ENCODE results near the gene PEA15.

Gene PEA15

GRCh38 chr1:160186246-160186645, 18.9 kb upstream of the PEA15 start:
- DNase-seq: no peak

DNA sequence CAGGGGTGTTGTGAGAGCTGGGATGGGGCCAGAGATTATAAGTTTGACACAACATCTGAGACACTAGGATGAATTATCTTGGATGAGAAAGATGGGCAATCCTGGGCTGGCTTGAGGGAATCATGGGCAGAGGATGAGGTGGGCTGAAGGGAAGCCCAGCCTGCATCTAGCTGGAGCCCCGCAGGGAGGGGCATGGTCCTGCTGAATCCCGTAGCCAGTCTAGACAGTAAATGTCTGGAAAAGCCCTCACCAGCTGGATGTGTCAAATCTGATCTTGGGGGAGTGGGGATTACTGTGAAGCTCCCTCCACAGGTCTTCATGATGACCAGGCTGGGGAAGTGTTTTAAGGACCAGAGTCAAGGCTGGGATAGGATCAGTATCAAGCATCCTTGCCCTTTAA, 18.5 kb upstream of the PEA15 start:
- no peak for DNase-seq

DNA sequence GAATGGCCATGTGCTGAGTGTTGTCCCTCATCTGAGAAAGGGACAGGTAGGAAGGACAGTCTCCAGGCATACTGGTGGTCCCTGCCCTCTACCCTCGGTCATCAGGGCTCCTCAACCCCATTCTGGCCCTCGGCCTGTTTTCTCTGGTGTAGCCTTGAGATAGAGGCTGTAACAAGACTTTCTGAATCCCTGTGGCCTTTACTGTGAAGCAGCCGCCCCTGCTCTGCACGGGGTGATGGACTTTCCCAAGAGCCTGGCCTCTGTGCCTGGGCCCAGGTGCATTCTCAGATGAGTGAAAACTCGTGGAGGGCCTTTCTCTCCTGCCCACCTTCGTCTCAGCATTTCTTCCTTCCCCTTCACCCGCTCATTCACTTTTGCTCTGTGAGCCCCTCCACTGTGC, 17.8 kb upstream of the PEA15 start:
- no peak for DNase-seq

- DNase-seq: no peak
These were observed 16.8 kb upstream of the PEA15 start for GRCh38 chr1:160188341-160188740.

DNA sequence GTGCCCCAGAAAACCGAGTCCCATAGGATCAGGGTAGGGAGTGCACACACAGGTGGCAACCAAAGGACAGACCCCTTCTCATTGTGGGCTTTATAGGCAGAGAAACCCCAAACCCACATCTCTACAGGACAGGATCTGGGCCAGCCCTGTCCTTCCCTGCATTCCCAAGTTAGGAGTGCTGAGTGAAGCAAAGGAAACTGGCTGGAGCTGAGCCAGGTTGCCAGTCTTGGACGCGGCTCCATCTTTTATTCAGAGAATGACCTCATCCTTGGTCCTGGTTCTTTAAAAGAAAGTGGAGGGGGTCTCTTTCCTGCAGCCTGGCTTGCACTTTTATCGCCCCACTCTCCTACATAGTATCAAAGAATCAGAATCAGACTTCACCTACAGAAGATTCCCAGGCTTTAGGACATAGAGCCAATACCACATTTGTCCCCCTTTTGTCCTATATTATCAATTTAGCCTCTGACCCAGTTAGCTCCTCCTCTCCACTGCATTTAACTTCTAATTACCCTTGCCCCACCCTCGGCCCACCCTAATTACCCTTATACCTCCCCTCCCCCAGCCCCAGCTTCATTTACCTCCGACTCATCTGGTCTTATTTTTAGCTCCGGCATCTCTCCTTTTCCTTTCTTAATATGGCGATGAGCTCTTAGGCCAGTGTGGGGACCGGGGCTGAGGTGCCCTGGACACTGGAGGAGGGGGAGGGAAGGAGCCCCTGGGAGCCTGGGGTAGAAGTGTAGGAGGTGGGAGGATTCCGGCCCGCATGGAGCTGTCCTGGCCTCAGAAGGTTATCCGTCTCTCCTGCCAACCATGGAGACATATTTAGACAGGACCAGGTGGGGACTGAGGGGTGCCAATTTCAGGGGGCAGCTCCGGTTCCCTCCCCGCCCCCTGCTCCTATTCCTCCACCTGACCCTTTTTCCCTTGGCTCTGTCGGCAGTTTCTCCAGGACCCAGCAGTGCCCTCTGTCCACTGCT, 15.2 kb upstream of the PEA15 start, which contains the start of gene CASQ1:
TSS of gene CASQ1 (plus strand) at position 927 of the 977 bp plus-strand sequence. CDS start 177 bp downstream, outside the sequence.
- DNase-seq: no peak

GRCh38 chr1:160191756-160192155, 13.4 kb upstream of the PEA15 start:
- no peak for DNase-seq

DNA sequence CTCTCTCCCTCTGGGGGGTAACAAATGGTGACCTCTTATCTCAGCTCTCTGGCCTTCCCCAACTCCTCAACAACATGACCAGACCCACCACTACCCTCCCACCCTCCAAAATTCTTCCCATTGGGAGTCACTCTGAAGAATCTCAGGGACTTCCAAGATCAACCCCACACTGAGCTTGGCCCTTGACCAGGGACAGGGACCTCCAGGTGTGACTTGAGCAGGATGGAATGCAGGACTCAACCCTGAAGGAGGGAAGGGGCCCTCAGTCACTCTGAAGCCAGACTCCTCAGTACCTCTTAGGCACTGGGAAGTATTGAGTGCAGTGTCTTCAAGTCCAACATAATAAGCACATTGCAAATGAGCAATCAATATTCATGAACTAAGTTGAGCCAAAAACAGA, 12.9 kb upstream of the PEA15 start:
- no peak for DNase-seq

DNA sequence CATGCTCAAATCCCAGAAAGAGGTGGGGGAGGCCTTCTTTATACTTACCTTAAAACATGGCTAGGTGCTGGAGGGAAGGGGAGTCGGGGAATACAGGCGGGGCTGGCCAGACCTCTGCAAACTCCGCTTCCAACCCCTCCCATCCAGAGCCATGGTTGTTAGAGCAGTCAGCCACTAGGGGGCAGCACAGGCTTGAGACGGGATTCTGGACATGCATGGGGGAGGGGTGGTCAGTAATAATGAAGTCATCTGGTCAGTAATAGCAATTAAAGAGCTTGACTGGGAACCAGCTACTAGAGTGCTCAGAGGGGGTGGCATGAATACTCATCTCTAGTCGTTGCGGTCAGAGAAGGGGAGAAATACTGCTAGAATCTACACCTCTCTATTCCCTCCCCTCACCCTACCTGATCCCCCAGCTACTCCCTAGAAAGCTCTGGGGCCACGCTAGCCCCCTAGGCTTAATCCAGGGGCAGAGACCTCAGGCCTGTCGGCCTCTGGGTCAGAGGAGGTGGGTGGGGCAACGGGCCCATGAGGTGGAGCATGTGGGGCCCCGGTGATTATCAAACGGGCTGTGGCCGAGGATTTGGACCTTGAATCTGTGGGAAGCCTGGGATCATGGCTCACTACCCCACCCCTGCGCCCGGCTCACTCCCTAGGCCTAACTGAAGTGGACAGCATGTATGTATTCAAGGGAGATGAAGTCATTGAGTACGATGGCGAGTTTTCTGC, 11.9 kb upstream of the PEA15 start:
- DNase-seq: peak; percentile 92

- no peak for DNase-seq
These were observed 11.1 kb upstream of the PEA15 start for GRCh38 chr1:160193832-160194736.

GRCh38 chr1:160194737-160195059, 10.5 kb upstream of the PEA15 start:
- DNase-seq: no peak

DNA sequence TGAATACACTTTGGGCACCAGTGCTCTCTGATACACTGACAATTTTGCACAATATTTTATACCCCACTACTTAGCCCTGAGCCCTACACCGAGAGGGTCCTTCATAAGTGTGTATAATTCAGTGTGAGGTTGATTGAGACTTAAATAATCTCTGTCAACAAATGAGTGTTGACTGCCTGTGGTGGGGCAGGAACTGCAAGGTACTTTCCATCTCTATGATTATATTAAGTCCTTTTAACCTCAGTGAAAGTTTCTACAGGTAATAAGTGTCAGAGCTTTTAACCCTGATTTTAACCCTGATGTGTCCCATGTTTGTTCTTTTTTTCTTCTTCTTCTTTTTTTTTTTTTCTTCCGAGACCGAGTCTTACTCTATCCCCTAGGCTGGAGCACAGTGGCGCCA, 9.0 kb upstream of the PEA15 start:
- DNase-seq: no peak

DNA sequence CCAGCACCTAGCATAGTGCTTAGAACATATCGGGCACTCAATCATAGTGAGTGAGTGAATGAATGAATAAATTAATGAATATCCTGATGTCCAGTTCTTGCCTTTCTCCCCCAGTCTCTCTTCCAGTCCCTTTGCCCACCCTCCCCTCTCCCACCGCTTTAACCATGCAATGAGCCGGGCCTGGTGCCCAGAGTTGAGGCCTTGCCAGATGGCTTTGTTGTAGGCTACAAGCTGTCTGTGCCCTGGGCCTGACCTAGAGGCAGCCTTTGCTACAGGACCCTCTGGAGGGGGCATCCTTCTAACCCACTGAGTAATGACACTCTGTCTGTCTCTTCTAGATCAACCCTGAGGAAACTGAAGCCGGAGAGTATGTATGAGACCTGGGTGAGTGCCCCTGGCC, 8.0 kb upstream of the PEA15 start:
- no peak for DNase-seq

DNA sequence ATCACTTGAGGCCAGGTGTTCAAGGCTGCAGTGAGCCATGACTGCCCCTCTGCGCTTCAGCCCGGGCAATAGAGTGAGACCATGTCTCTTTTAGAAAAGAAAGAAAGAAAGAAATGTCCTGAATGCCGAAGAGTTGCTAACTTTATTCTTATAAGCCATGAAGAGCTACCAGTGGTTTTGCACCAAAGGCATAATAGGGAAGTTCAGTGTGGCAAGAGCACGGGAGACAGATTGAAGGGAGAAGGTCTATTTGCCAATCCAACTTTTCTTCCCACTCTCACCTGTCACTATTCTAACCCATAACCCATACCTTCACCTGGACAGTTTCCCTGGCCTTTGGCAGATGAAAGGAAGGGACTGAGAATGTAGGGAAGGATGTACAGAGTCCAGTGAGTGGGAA, 4.4 kb upstream of the PEA15 start:
- no peak for DNase-seq

- DNase-seq: no peak
These were observed 500 bp upstream of the PEA15 start for GRCh38 chr1:160204526-160205241.

DNA sequence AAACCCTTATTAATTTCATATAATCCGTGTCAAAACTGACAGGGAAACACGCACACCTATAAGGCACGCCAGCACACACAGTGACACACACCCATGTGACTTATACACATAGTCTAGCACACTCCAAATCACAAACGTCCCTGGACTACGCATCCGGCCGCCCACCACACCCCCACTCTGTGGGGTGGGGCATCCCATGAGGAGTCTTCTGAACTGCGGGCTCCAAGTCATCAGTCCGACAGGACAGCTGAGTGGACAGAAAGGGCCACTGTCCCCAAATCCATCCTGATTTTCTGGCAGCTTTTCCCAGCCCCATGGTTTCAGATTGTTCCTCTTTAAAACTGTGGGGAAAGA, 829 bp downstream of the PEA15 start:
- peak; percentile 51 for DNase-seq

GRCh38 chr1:160206421-160207117, 1.4 kb downstream of the PEA15 start:
- no peak for DNase-seq

GRCh38 chr1:160207118-160207650, 2.0 kb downstream of the PEA15 start:
- DNase-seq: no peak

GRCh38 chr1:160207771-160208556, 2.8 kb downstream of the PEA15 start:
- DNase-seq: no peak

DNA sequence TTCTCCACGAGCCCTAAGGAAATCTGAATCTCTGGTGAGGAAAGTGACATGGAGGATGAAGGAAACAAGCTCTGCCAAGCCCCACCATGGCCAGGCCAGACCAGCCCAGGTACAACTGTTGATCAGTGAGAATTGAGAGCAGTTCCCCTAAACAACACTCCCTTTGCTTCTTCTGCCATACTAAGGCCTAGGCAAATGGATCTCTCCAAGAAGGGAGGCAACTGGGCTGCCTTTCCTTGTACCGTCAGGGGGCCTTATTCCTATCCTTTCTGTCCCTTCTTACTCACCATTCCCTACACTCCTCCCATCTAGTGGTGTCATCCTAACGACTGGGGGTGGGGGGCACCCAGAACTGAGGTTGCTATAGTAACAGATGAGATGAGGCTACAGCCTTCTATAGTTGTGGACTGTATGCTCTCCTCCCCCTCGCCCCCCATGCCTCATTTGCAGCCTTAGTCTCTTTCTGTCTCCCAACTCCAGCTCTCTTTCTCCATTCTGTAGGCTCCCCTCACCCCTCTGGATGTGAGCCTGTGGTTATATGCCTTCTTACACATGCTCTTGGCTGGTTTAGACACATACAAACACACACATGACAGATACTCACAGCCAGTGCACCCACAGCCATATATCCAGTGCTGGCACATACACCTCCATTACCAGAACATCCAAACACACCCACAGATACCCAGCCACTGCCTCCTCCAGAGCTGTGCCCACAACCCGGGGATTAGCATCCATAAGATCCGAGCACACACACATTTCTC, 3.6 kb downstream of the PEA15 start:
- DNase-seq: no peak
